Adrenal gland (tissue), 12 donors: ENCODE data around the gene SLFNL1. TPM values are rescaled to one million over a fixed set of nuclear protein-coding genes. Genes with fewer than 3 reads are reported as not detected.

Experiments used
- DNase-seq, 7 donors: peaks; one replicate each; pipeline ENCODE4 v3.0.0-alpha.2; 2019 to 2020
- H3K27ac ChIP-seq, 5 donors: fragments of 200-600 bp; sonication (generic) in 4 of 5; 1 replicate in 3 of 5; 2 replicates in 2 of 5; pipeline versions ENCODE4 v1.5.1 to v1.8.0; 2016 to 2020; ENCODE audit warnings: mild to moderate bottlenecking in 1 of 5
- H3K27me3 ChIP-seq: fragments of 200-600 bp; 2 replicates; pipeline ENCODE4 v1.8.0; 2021
- H3K36me3 ChIP-seq, 2 donors: fragments of 200-600 bp; replicated peaks in 1 of 2; 1 replicate in 1 of 2; 2 replicates in 1 of 2; pipeline versions ENCODE4 v1.5.1 to v1.8.0; 2018 to 2022
- H3K4me1 ChIP-seq, 2 donors: fragments of 200-600 bp; replicated peaks in 1 of 2; 1 replicate in 1 of 2; 2 replicates in 1 of 2; pipeline versions ENCODE4 v1.5.1 to v1.8.0; 2018 to 2021
- H3K4me3 ChIP-seq, 4 donors: fragments of 200-600 bp; sonication (generic) in 3 of 4; one replicate each; pipeline ENCODE4 v1.5.1; 2016 to 2018
- H3K9me3 ChIP-seq, 3 donors: fragments of 200-600 bp; sonication (generic) in 1 of 3; replicated peaks in 1 of 3; 1 replicate in 2 of 3; 2 replicates in 1 of 3; pipeline versions ENCODE4 v1.5.1 to v1.8.0; 2016 to 2021
- CTCF ChIP-seq, 6 experiments: fragments of 450-650 bp in 4 of 6; fragments of 200-600 bp in 2 of 6; sonication (generic) in 1 of 6; IDR thresholded peaks; 1 replicate in 5 of 6; 2 replicates in 1 of 6; pipeline versions ENCODE4 v1.5.1 to v1.8.0; 2016 to 2021; ENCODE audit warnings: antibody characterized with exemption in 6 of 6, mild to moderate bottlenecking in 2 of 6, moderate library complexity in 1 of 6
- POLR2A ChIP-seq, 2 donors: fragments of 450-650 bp; IDR thresholded peaks; one replicate each; pipeline ENCODE4 v1.6.1; 2017; ENCODE audit warnings: antibody characterized with exemption in 2 of 2, mild to moderate bottlenecking in 2 of 2, moderate library complexity in 1 of 2
- WGBS, 4 donors: extraction: QIAGEN DNeasy Blood & Tissue Kit in 2 of 4; methylation state at CpG; one replicate each; pipeline versions ENCODE4 v1.1.5 to v1.1.7; 2013 to 2017; 5-methylcytosine and 5-hydroxymethylcytosine counted together
- intact Hi-C, 2 donors: fragments of 100-400 bp; cut with DNase I; formaldehyde crosslinking; loops; one replicate each; pipeline versions ENCODE4 v1.14.1 to v1.15.0; 2022 to 2023
- polyA plus RNA-seq, 3 donors: library from polyadenylated mRNA; stranded (reverse); fragments of 200-250 nt in 2 of 3; fragments of 350-450 nt in 1 of 3; fragmentation: Illumina TruSeq in 1 of 3; extraction: RNeasy Lipid Tissue Mini Kit (QIAGEN cat#74804) in 1 of 3; gene quantifications; one replicate each; pipeline ENCODE4 v1.2.3, GENCODE V29; 2013 to 2014
- total RNA-seq, 9 donors: library from RNA; depleted of rRNA in 4 of 9; stranded (reverse); fragments of >200 nt in 4 of 9; fragments of 120-200 nt in 1 of 9; fragmentation: NEBNext Ultra II Directional in 1 of 9; extraction: Animal tissue kit (Norgen Biotek cat#: 25700) in 1 of 9; gene quantifications; one replicate each; pipeline versions ENCODE4 v1.1.0 to v1.2.4, GENCODE V29; 2013 to 2023
- donor health status: healthy with polysubstance abuse.
- donor health status: Bipolar disorder and iron deficiency.
- donor health status: DM: yes; HTN: yes; CAD: no.
- donor health status: DM: no; HTN: no; CAD: no.
- donor health status: DM: no; HTN: no; CAD: no.
- donor health status: DM: yes; HTN: yes; CAD: no.

SLFNL1 gene
- total and polyA plus RNA-seq, 12 donors: 0.06 to 1.4 (median 0.26) TPM; not detected in 1

- intact Hi-C loops: no loop called here
- Histone ChIP-seq H3K4me1 (peaks cover 39 to 66% of the 10 kb centered on the region in 2 donors), H3K4me3 (peak overlapping the region in 1 of 4 donors; percentile 20), H3K27ac (peak overlapping the region in 3 of 5 donors; percentile 27 to 94 (median 30)), H3K36me3 (no peaks in the 10 kb centered on the region), H3K27me3 (no peaks in the 10 kb centered on the region), H3K9me3 (no peaks in the 10 kb centered on the region)
- no peak for DNase-seq
- 67 to 74% (median 71%) methylated on average over 14 of the region's 14 CpGs for WGBS, 4 donors
- no peak for TF ChIP-seq CTCF (IDR thresholded peaks at IDR 0.05)
- TF ChIP-seq POLR2A (IDR thresholded peaks at IDR 0.05): no peak
Measured at GRCh38 chr1:40981691-40982448, 39.7 kb downstream of the SLFNL1 start.

GRCh38 chr1:40980453-40981121 lies 40.9 kb downstream of the SLFNL1 start:
- peaks cover 27 to 53% of the 10 kb centered on the region in 2 donors for H3K4me1 ChIP-seq
- H3K27me3 ChIP-seq: no peaks in the 10 kb centered on the region
- no peaks in the 10 kb centered on the region for H3K36me3 ChIP-seq
- intact Hi-C loops: no loop called here
- 22 to 36% (median 31%) methylated on average over 17 to 27 of the region's 27 CpGs for WGBS, 4 donors
- H3K27ac ChIP-seq: peak overlapping the region in 4 of 5 donors; percentile 83 to 94 (median 92)
- H3K9me3 ChIP-seq: no peaks in the 10 kb centered on the region
- peak overlapping the region in 3 of 4 donors; percentile 38 to 74 (median 59) for H3K4me3 ChIP-seq
- peak in 4 of 7 donors; percentile 35 to 80 (median 42) for DNase-seq
- TF ChIP-seq CTCF (IDR thresholded peaks at IDR 0.05) (no peak), POLR2A (IDR thresholded peaks at IDR 0.05) (peak; percentile 17 to 46)

GRCh38 chr1:40980068-40980452 lies 41.5 kb downstream of the SLFNL1 start:
- DNase-seq: no peak
- no peaks in the 10 kb centered on the region for H3K36me3 ChIP-seq
- TF ChIP-seq POLR2A (IDR thresholded peaks at IDR 0.05): no peak
- TF ChIP-seq CTCF (IDR thresholded peaks at IDR 0.05): no peak
- H3K4me3 ChIP-seq: peak overlapping the region in 3 of 4 donors; percentile 38 to 74 (median 59)
- intact Hi-C loops: no loop called here
- H3K27ac ChIP-seq: peak overlapping the region in 4 of 5 donors; percentile 83 to 94 (median 92)
- H3K27me3 ChIP-seq: no peaks in the 10 kb centered on the region
- 0 to 1% (median 1%) methylated on average over 21 to 50 of the region's 50 CpGs; no CpG with 5 or more reads in 1 of the 4 donors for WGBS, 4 donors
- no peaks in the 10 kb centered on the region for H3K9me3 ChIP-seq
- peaks cover 22 to 48% of the 10 kb centered on the region in 2 donors for H3K4me1 ChIP-seq
